Type B pancreatic cell (in vitro differentiated cells): ENCODE results near the gene DYDC1. TPM values are rescaled to one million over a fixed set of nuclear protein-coding genes. Genes with fewer than 3 reads are reported as not detected.

Source experiments
- DNase-seq: peaks from one replicate; pipeline ENCODE4 v3.0.0; 2021; ENCODE audit warnings: mixed read lengths; ENCODE audit not compliant: unreplicated experiment; ENCODE audit errors: extremely low spot score
- H3K27ac Mint-ChIP-seq: 2 replicates; pipeline ENCODE4 v1.8.0; 2021; ENCODE audit warnings: mild to moderate bottlenecking, mixed read lengths
- H3K27me3 Mint-ChIP-seq: 2 replicates; pipeline ENCODE4 v1.8.0; 2021; ENCODE audit warnings: mixed read lengths
- H3K36me3 Mint-ChIP-seq: 2 replicates; pipeline ENCODE4 v1.8.0; 2021; ENCODE audit warnings: mixed read lengths
- H3K4me1 Mint-ChIP-seq: one replicate; pipeline ENCODE4 v1.8.0; 2021; ENCODE audit warnings: mixed read lengths; ENCODE audit not compliant: unreplicated experiment
- H3K4me3 Mint-ChIP-seq: 2 replicates; pipeline ENCODE4 v1.8.0; 2021; ENCODE audit warnings: mild to moderate bottlenecking, mixed read lengths
- H3K9me3 Mint-ChIP-seq: 2 replicates; pipeline ENCODE4 v1.8.0; 2021; ENCODE audit warnings: mixed read lengths
- total RNA-seq: library from RNA; stranded (reverse); gene quantifications from 2 replicates; pipeline ENCODE4 v1.2.1, GENCODE V29; 2021; ENCODE audit warnings: low replicate concordance
- TF ChIP-seq, protein P1 (sequence below): fragments of 200-600 bp; sonication (generic); conservative IDR thresholded peaks from 2 replicates; pipeline ENCODE4 v1.5.0; 2021; ENCODE audit warnings: antibody characterized with exemption, mild to moderate bottlenecking

Gene DYDC1
- total RNA-seq, 1 donor from 2014 or later, result 0.46 TPM

DNA sequence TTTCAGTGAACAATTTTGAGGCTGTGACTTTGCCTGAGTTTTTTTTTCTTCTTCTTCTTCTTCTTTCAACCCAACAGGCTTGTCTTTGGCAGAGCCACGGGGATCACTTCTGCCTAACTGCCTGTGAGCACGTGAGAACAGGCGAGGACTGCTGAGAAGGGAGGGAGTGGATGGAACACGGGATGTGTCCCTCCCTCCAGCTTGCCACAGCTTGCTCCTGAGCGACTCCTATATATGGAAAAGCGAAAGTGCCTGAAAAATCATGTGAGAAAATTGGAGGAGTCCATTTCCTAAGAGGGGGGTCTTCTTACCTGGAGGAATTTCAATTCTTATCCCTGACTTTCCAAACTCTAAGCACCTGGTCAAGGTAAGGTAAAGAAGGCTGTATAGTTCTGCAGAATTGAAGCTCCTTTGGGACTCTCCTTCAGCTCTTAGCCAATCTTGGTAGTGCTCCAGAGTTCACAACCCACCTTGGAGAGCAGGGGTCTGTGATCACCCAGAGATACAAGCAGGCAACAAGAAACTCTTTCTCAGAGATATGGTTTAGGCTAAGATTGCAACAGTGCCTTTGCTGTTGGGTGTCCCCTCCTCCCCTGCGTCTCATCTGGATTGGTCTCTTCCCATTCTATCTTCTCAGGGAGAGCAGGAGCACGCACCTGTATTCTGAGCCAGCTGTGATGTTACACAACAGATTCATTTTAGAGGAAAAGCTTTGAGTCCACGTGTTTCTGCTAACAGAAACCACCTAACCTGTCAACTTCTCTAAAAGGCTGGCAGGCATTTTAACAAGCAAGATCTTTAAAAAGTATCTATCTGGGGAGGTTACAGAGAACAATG lies 66.9 kb downstream of the DYDC1 start, which contains the start of gene MAT1A:
Gene MAT1A, minus strand, starts transcription at position 208 of the 837 bp plus-strand sequence. CDS start 235 bp downstream, outside the sequence.
- Mint-ChIP-seq H3K27ac (no peak within 1 kb of the TSS), H3K9me3 (no peaks in the 10 kb centered on the region), H3K4me1 (peaks cover 3% of the 10 kb centered on the region), H3K36me3 (no peaks in the 10 kb centered on the region), H3K4me3 (peak within 1 kb of the TSS; percentile 8), H3K27me3 (peaks cover 14% of the 10 kb centered on the region)
- TF ChIP-seq, protein P1, sequence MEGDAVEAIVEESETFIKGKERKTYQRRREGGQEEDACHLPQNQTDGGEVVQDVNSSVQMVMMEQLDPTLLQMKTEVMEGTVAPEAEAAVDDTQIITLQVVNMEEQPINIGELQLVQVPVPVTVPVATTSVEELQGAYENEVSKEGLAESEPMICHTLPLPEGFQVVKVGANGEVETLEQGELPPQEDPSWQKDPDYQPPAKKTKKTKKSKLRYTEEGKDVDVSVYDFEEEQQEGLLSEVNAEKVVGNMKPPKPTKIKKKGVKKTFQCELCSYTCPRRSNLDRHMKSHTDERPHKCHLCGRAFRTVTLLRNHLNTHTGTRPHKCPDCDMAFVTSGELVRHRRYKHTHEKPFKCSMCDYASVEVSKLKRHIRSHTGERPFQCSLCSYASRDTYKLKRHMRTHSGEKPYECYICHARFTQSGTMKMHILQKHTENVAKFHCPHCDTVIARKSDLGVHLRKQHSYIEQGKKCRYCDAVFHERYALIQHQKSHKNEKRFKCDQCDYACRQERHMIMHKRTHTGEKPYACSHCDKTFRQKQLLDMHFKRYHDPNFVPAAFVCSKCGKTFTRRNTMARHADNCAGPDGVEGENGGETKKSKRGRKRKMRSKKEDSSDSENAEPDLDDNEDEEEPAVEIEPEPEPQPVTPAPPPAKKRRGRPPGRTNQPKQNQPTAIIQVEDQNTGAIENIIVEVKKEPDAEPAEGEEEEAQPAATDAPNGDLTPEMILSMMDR, result no peak
- no peak for DNase-seq

DNA sequence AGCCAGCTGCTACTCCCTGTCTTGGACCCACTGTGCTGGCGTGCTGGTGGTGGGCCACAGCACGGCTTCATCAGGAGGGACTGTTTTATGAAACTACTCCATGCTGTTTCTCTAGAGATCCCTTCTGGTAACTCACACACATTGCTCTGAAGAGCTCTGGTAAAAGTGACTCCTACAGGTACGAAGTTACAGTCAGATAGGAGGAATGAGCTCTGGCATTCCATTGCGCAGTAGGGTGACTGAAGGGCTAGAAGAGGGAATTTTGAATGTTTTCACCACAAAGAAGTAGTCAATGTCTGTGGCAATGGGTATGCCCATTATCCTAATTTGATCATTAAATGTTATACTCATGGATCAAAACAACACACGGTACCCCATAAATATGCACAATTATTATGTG lies 67.7 kb downstream of the DYDC1 start:
- peaks cover 14% of the 10 kb centered on the region for H3K27me3 Mint-ChIP-seq
- no peaks in the 10 kb centered on the region for H3K36me3 Mint-ChIP-seq
- no peak for DNase-seq
- TF ChIP-seq, protein P1, result no peak
- peaks cover 3% of the 10 kb centered on the region for H3K4me1 Mint-ChIP-seq
- H3K27ac Mint-ChIP-seq, result no peak overlapping the region
- H3K4me3 Mint-ChIP-seq, result no peak overlapping the region
- H3K9me3 Mint-ChIP-seq, result no peaks in the 10 kb centered on the region

Other genes with a start within 250 kb of the DYDC1 start
- 8.2 TPM in 1 of 2 replicates, not detected in the other for gene PLAC9, start 224.0 kb downstream of the DYDC1 start, total RNA-seq
- 122 and 248 TPM in 2 replicates for gene ANXA11, start 151.2 kb downstream of the DYDC1 start, total RNA-seq
- gene MAT1A, start 67.1 kb downstream of the DYDC1 start, total RNA-seq, result 0.12 and 0.63 TPM in 2 replicates
- gene DYDC2, start within 50 bp of the DYDC1 start, total RNA-seq, result 1.1 TPM in 1 of 2 replicates, not detected in the other
- gene PRXL2A, start 51.8 kb upstream of the DYDC1 start, total RNA-seq, result 73.5 and 89.2 TPM in 2 replicates
- 111 and 159 TPM in 2 replicates for gene TSPAN14, start 97.6 kb upstream of the DYDC1 start, total RNA-seq
- 0.07 and 0.10 TPM in 2 replicates for gene SH2D4B, start 181.1 kb upstream of the DYDC1 start, total RNA-seq